ENCODE data around the gene SLX9.

Gene SLX9

DNA sequence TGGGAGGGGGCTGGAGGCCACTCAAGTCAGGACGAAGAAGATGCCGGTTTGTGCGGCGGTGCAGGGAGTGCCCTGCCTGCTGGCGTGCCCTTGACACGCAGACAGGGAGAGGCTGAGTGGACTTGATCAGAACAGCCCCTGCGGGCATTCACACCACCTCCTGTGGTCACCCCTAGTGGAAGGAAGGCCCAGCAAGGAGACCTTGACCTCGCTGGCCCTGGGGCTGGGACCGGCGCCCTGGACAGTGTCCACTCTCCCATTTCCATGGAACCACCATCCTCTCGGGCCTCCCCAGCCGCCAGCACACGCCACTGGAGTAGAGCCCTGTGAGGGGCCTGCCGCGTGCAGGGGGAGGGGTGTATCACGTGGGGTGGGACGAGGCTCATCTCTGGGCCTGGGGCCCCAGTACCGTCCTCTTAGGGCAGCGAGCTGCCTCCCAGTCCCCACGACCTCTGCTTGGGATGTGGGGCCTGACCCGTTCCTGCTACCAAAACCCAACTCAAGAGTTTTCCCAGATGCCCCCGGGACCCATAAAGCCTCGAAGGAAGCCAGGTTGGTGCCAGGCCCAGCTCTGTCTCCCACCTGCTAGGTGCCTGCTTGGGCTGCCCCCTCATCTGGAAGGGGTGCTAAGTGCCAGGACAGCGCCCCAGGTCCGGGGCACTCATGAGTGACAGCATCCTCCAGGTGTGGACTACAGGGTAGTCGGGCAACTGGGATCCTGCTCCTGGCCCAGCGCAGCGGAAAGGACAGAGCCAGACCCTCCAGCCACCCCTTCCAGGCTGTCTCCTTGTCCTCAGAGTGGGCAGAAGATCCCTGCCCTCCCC lies 62.8 kb downstream of the SLX9 start:
- no peak overlapping the region for H3K9ac ChIP-seq (ENCODE audit: low read length)
- no peak overlapping the region for H2BK5ac ChIP-seq (ENCODE audit: low read depth, low read length, poor library complexity)
- H3K36me3 ChIP-seq (ENCODE audit: control insufficient read depth in 1 of 2, insufficient read depth in 2 of 2, low read length in 2 of 2), result no peaks in the 10 kb centered on the region
- no peak overlapping the region for H3K4me3 ChIP-seq (ENCODE audit: low read depth, low read length)
- H3K27ac ChIP-seq (ENCODE audit: low read depth, low read length), result no peak overlapping the region
- no CpG with 5 or more reads among the region's 28 CpGs for WGBS (ENCODE audit: extremely low coverage, insufficient coverage, insufficient read length)
- H2BK120ac ChIP-seq (ENCODE audit: insufficient read depth, low read length, poor library complexity), result no peak overlapping the region
- H4K12ac ChIP-seq (ENCODE audit: low read depth, low read length), result no peak overlapping the region
- no peak overlapping the region for H3K18ac ChIP-seq (ENCODE audit: low read length)
- peaks cover 4 to 8% of the 10 kb centered on the region in 2 experiments for H3K4me1 ChIP-seq (ENCODE audit: control insufficient read depth in 1 of 2, insufficient read depth in 2 of 2, low read length in 2 of 2)
- H2BK12ac ChIP-seq (ENCODE audit: low read length), result peak overlapping the region; percentile 42
- H3K4ac ChIP-seq (ENCODE audit: low read depth, low read length), result no peak overlapping the region
- H3K79me1 ChIP-seq (ENCODE audit: low read length), result peaks cover 12% of the 10 kb centered on the region
- H2AK5ac ChIP-seq (ENCODE audit: low read length), result peak overlapping the region; percentile 71
- no peaks in the 10 kb centered on the region for H3K27me3 ChIP-seq (ENCODE audit: insufficient read depth, low read length)
- no peak overlapping the region for H3K14ac ChIP-seq (ENCODE audit: low read length)
- H4K8ac ChIP-seq (ENCODE audit: low read depth, low read length), result no peak overlapping the region
- H4K91ac ChIP-seq (ENCODE audit: low read depth, low read length), result peak overlapping the region; percentile 33
- DNase-seq, result no peak
- peaks cover 4% of the 10 kb centered on the region for H3K9me3 ChIP-seq (ENCODE audit: insufficient read depth, low read depth, low read length)
- no peak overlapping the region for H3K23ac ChIP-seq (ENCODE audit: low read length)
- H3K79me2 ChIP-seq (ENCODE audit: control insufficient read depth, insufficient read depth, low read length, poor library complexity), result no peaks in the 10 kb centered on the region
- no peak overlapping the region for H3K4me2 ChIP-seq (ENCODE audit: low read length)
- no peak overlapping the region for H2AFZ ChIP-seq (ENCODE audit: insufficient read depth, low read length, poor library complexity)

DNA sequence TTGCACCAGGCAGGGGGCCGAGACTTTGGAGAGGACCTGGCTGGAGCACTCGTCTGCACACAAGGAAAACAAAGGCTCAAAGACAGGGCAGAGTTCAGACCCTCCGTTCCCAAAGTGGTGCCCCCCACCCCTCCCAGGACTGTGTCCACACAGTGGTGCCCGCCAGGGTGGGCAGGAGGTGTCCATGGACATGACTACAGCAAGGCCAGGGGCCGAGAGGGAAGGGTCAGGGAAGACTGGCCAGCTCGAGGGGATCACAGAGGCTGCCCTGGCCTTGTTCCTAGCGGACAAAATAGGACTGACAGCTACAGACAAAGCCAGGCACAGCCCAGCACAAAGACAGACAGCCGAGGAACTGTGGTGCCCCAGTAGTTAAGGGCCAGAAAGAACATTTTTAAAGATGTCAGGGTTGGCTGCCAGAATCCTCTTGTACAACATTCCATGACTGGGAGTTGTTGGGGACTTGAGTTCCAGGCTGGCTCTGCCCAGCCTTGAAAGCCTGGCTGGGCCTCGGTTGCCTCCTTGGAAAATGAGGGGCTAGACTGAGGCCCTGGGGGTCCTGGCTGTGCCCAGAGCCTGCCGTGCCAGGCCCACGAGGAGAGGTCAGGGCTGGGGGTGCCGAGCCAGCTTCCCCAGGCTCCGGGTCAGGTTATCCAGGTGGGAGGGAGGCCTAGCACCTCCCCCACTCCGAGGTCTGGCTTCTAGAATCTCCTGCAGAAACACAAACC lies 63.7 kb downstream of the SLX9 start:
- no peak overlapping the region for H2AFZ ChIP-seq (ENCODE audit: insufficient read depth, low read length, poor library complexity)
- H4K8ac ChIP-seq (ENCODE audit: low read depth, low read length), result peak overlapping the region; percentile 30
- peaks cover 4 to 8% of the 10 kb centered on the region in 2 experiments for H3K4me1 ChIP-seq (ENCODE audit: control insufficient read depth in 1 of 2, insufficient read depth in 2 of 2, low read length in 2 of 2)
- DNase-seq, result no peak
- H3K79me2 ChIP-seq (ENCODE audit: control insufficient read depth, insufficient read depth, low read length, poor library complexity), result no peaks in the 10 kb centered on the region
- H3K9me3 ChIP-seq (ENCODE audit: insufficient read depth, low read depth, low read length), result peaks cover 4% of the 10 kb centered on the region
- peak overlapping the region; percentile 33 for H3K14ac ChIP-seq (ENCODE audit: low read length)
- H4K12ac ChIP-seq (ENCODE audit: low read depth, low read length), result no peak overlapping the region
- peak overlapping the region; percentile 70 for H2BK120ac ChIP-seq (ENCODE audit: insufficient read depth, low read length, poor library complexity)
- H3K9ac ChIP-seq (ENCODE audit: low read length), result no peak overlapping the region
- peak overlapping the region; percentile 49 for H3K18ac ChIP-seq (ENCODE audit: low read length)
- H2BK12ac ChIP-seq (ENCODE audit: low read length), result peak overlapping the region; percentile 95
- H2AK5ac ChIP-seq (ENCODE audit: low read length), result peak overlapping the region; percentile 57
- H3K27ac ChIP-seq (ENCODE audit: low read depth, low read length), result no peak overlapping the region
- H3K79me1 ChIP-seq (ENCODE audit: low read length), result peaks cover 12% of the 10 kb centered on the region
- peak overlapping the region; percentile 78 for H4K91ac ChIP-seq (ENCODE audit: low read depth, low read length)
- H3K4me2 ChIP-seq (ENCODE audit: low read length), result no peak overlapping the region
- no peak overlapping the region for H2BK5ac ChIP-seq (ENCODE audit: low read depth, low read length, poor library complexity)
- WGBS (ENCODE audit: extremely low coverage, insufficient coverage, insufficient read length), result no CpG with 5 or more reads among the region's 14 CpGs
- peak overlapping the region; percentile 34 for H3K4ac ChIP-seq (ENCODE audit: low read depth, low read length)
- H3K23ac ChIP-seq (ENCODE audit: low read length), result no peak overlapping the region
- H3K4me3 ChIP-seq (ENCODE audit: low read depth, low read length), result no peak overlapping the region
- no peaks in the 10 kb centered on the region for H3K36me3 ChIP-seq (ENCODE audit: control insufficient read depth in 1 of 2, insufficient read depth in 2 of 2, low read length in 2 of 2)
- no peaks in the 10 kb centered on the region for H3K27me3 ChIP-seq (ENCODE audit: insufficient read depth, low read length)

DNA sequence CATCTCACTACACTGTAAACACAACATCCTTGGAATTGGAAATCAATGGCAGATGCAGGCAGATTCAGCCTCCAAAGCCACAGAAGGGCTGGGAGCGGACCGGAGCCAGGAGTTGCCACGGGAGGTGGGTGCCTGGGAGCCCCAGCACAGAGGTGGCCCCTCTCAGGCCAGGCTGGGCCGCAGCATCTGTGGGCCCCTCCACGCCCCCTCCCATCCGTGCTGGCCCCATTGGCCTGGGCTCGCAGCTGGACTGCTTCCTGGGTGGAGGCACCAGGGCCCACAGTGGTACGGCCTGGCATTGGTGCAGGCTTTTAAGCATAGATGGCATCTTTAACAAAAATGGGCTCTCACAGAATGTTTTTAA lies 64.2 kb downstream of the SLX9 start:
- DNase-seq, result no peak
- no peak overlapping the region for H2AFZ ChIP-seq (ENCODE audit: insufficient read depth, low read length, poor library complexity)
- no CpG with 5 or more reads among the region's 8 CpGs for WGBS (ENCODE audit: extremely low coverage, insufficient coverage, insufficient read length)
- no peak overlapping the region for H3K18ac ChIP-seq (ENCODE audit: low read length)
- H2BK5ac ChIP-seq (ENCODE audit: low read depth, low read length, poor library complexity), result no peak overlapping the region
- no peak overlapping the region for H2BK12ac ChIP-seq (ENCODE audit: low read length)
- H3K4me1 ChIP-seq (ENCODE audit: control insufficient read depth in 1 of 2, insufficient read depth in 2 of 2, low read length in 2 of 2), result peaks cover 4 to 8% of the 10 kb centered on the region in 2 experiments
- H3K27me3 ChIP-seq (ENCODE audit: insufficient read depth, low read length), result no peaks in the 10 kb centered on the region
- H3K4ac ChIP-seq (ENCODE audit: low read depth, low read length), result no peak overlapping the region
- H3K4me2 ChIP-seq (ENCODE audit: low read length), result no peak overlapping the region
- no peak overlapping the region for H3K27ac ChIP-seq (ENCODE audit: low read depth, low read length)
- no peak overlapping the region for H4K8ac ChIP-seq (ENCODE audit: low read depth, low read length)
- H3K9me3 ChIP-seq (ENCODE audit: insufficient read depth, low read depth, low read length), result peaks cover 4% of the 10 kb centered on the region
- H2AK5ac ChIP-seq (ENCODE audit: low read length), result no peak overlapping the region
- no peak overlapping the region for H3K4me3 ChIP-seq (ENCODE audit: low read depth, low read length)
- H3K36me3 ChIP-seq (ENCODE audit: control insufficient read depth in 1 of 2, insufficient read depth in 2 of 2, low read length in 2 of 2), result no peaks in the 10 kb centered on the region
- no peaks in the 10 kb centered on the region for H3K79me2 ChIP-seq (ENCODE audit: control insufficient read depth, insufficient read depth, low read length, poor library complexity)
- no peak overlapping the region for H2BK120ac ChIP-seq (ENCODE audit: insufficient read depth, low read length, poor library complexity)
- no peak overlapping the region for H3K9ac ChIP-seq (ENCODE audit: low read length)
- H4K91ac ChIP-seq (ENCODE audit: low read depth, low read length), result peak overlapping the region; percentile 46
- H4K12ac ChIP-seq (ENCODE audit: low read depth, low read length), result no peak overlapping the region
- no peak overlapping the region for H3K23ac ChIP-seq (ENCODE audit: low read length)
- H3K14ac ChIP-seq (ENCODE audit: low read length), result no peak overlapping the region
- peaks cover 12% of the 10 kb centered on the region for H3K79me1 ChIP-seq (ENCODE audit: low read length)

DNA sequence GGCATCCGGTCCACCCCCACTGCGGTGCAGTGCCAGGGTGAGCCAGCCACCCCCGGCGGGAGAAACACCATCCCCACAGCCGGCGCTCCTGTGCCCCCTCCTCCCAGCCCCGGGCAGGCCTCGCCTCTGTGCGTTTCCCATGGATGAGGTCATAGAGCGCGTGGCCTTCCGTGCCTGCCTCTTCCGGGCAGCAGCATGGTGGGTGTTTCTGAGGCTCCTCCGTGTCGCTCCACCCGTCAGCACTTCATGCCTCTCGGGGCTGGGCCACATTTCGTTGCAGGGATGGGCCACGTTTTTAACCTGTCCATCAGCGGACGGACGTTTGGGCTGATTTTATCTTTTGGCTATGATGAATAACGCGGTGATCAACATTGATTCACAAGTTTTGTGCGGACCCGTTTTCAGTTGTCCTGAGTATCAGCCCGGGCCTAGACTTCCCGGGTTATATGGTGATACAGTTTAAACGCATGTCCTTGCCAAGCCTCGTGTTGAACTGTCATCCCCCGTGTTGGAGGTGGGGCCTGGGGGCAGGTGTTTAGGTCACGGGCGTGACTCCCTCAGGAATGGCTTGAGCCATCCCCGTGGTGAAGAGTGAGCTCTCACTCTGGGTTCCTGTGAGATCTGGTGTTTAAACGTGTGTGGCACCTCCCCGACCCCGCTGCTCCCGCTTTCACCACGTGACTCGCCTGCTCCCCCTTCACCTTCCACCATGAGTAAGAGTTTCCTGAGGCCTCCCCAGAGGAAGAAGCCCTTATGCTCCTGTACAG lies 64.8 kb downstream of the SLX9 start:
- peak; percentile 47 to 76 for DNase-seq
- H3K27me3 ChIP-seq (ENCODE audit: insufficient read depth, low read length), result no peaks in the 10 kb centered on the region
- peak overlapping the region; percentile 78 for H2AK5ac ChIP-seq (ENCODE audit: low read length)
- H3K9me3 ChIP-seq (ENCODE audit: insufficient read depth, low read depth, low read length), result peaks cover 4% of the 10 kb centered on the region
- no peak overlapping the region for H3K4ac ChIP-seq (ENCODE audit: low read depth, low read length)
- H3K18ac ChIP-seq (ENCODE audit: low read length), result peak overlapping the region; percentile 28
- no peak overlapping the region for H3K4me2 ChIP-seq (ENCODE audit: low read length)
- H2BK120ac ChIP-seq (ENCODE audit: insufficient read depth, low read length, poor library complexity), result no peak overlapping the region
- peaks cover 4 to 8% of the 10 kb centered on the region in 2 experiments for H3K4me1 ChIP-seq (ENCODE audit: control insufficient read depth in 1 of 2, insufficient read depth in 2 of 2, low read length in 2 of 2)
- H2AFZ ChIP-seq (ENCODE audit: insufficient read depth, low read length, poor library complexity), result no peak overlapping the region
- peak overlapping the region; percentile 53 for H2BK12ac ChIP-seq (ENCODE audit: low read length)
- peaks cover 12% of the 10 kb centered on the region for H3K79me1 ChIP-seq (ENCODE audit: low read length)
- H3K79me2 ChIP-seq (ENCODE audit: control insufficient read depth, insufficient read depth, low read length, poor library complexity), result no peaks in the 10 kb centered on the region
- H2BK5ac ChIP-seq (ENCODE audit: low read depth, low read length, poor library complexity), result no peak overlapping the region
- H3K23ac ChIP-seq (ENCODE audit: low read length), result no peak overlapping the region
- H4K8ac ChIP-seq (ENCODE audit: low read depth, low read length), result no peak overlapping the region
- peak overlapping the region; percentile 32 for H3K14ac ChIP-seq (ENCODE audit: low read length)
- no peak overlapping the region for H3K9ac ChIP-seq (ENCODE audit: low read length)
- no peak overlapping the region for H4K12ac ChIP-seq (ENCODE audit: low read depth, low read length)
- H4K91ac ChIP-seq (ENCODE audit: low read depth, low read length), result peak overlapping the region; percentile 46
- no peak overlapping the region for H3K4me3 ChIP-seq (ENCODE audit: low read depth, low read length)
- WGBS (ENCODE audit: extremely low coverage, insufficient coverage, insufficient read length), result no CpG with 5 or more reads among the region's 40 CpGs
- no peak overlapping the region for H3K27ac ChIP-seq (ENCODE audit: low read depth, low read length)
- H3K36me3 ChIP-seq (ENCODE audit: control insufficient read depth in 1 of 2, insufficient read depth in 2 of 2, low read length in 2 of 2), result no peaks in the 10 kb centered on the region

Data from trophoblast cell (in vitro differentiated cells and primary cell).